Mucosa of descending colon (tissue), 3 donors: ENCODE data around the gene EFHC1. TPM values are rescaled to one million over a fixed set of nuclear protein-coding genes. Genes with fewer than 3 reads are reported as not detected.

Experiments used
- ATAC-seq: fragments of 200-7000 bp; cut with Tn5 transposase; one replicate; pipeline ENCODE4 v1.9.1; 2020; ENCODE audit warnings: mild to moderate bottlenecking, moderate library complexity
- DNase-seq, 3 donors: peaks; one replicate each; pipeline ENCODE4 v3.0.0-alpha.2; 2020
- H3K36me3 ChIP-seq: fragments of 200-600 bp; one replicate; pipeline ENCODE4 v1.8.0; 2021; ENCODE audit warnings: low read depth, mild to moderate bottlenecking
- H3K4me1 ChIP-seq: fragments of 200-600 bp; one replicate; pipeline ENCODE4 v1.8.0; 2021; ENCODE audit warnings: low read depth, mild to moderate bottlenecking
- H3K4me3 ChIP-seq: fragments of 200-600 bp; one replicate; pipeline ENCODE4 v1.8.0; 2021; ENCODE audit warnings: mild to moderate bottlenecking
- H3K9me3 ChIP-seq: fragments of 200-600 bp; one replicate; pipeline ENCODE4 v1.8.0; 2021; ENCODE audit warnings: mild to moderate bottlenecking
- CTCF ChIP-seq: fragments of 200-600 bp; IDR thresholded peaks from one replicate; pipeline ENCODE4 v1.8.0; 2022; ENCODE audit warnings: antibody characterized with exemption, mild to moderate bottlenecking
- intact Hi-C, 2 donors: fragments of 100-400 bp; cut with DNase I in 1 of 2; cut with micrococcal nuclease in 1 of 2; formaldehyde crosslinking; loops; one replicate each; pipeline versions ENCODE4 v1.11.0 to v1.11.1; 2022; cut with DNase I, micrococcal nuclease
- total RNA-seq, 3 donors: library from RNA; stranded (reverse); fragmentation: NEBNext Ultra II Directional in 2 of 3; extraction: Animal tissue kit (Norgen Biotek cat#: 25700) in 2 of 3; gene quantifications; one replicate each; pipeline versions ENCODE4 v1.2.1 to v1.2.4, GENCODE V29; 2021 to 2023
- donor health status: DM: no; HTN: no; CAD: no; lungs with moderate emphysema.
- donor health status: DM: no; HTN: no; CAD: no.
- donor health status: DM: no; HTN: yes; CAD: no.

EFHC1 gene
- total RNA-seq, 3 donors from 2014 or later = 10.8 to 22.2 (median 20.5) TPM

DNA sequence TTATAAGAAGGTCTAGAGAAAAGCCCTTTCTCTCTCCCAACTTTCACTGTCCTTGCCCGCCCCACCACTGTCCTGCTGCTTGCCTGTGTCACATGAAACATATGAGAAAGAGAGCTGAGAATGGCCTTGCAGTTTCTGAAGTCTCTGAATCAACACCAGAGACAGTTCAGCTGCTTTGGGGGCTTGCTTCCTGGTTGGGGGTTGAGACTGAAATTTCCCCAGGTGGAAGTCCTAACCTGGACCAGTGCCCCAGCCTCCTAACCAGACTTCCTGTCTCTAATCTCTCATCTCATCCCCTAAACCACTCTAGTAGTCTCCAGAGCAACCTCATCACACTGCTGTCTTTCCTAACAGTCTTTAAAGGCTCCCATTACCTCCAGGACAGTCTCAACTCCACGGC is 146.1 kb downstream of the EFHC1 start:
- intact Hi-C loops = no loop called here
- no peak for TF ChIP-seq CTCF

GRCh38 chr6:52566853-52567279 is 146.7 kb downstream of the EFHC1 start:
- H3K4me3 ChIP-seq = no peak overlapping the region
- DNase-seq = no peak
- no peaks in the 10 kb centered on the region for H3K36me3 ChIP-seq
- no peaks in the 10 kb centered on the region for H3K9me3 ChIP-seq
- peaks cover 5% of the 10 kb centered on the region for H3K4me1 ChIP-seq
- ATAC-seq = no peak
- intact Hi-C loops = no loop called here
- no peak for TF ChIP-seq CTCF

More for the DNA sequence above, 146.1 kb downstream of the EFHC1 start:
- Histone ChIP-seq H3K36me3 (no peaks in the 10 kb centered on the region), H3K9me3 (no peaks in the 10 kb centered on the region), H3K4me1 (peaks cover 5% of the 10 kb centered on the region), H3K4me3 (no peak overlapping the region)
- DNase-seq (no peak), ATAC-seq (no peak)

DNA sequence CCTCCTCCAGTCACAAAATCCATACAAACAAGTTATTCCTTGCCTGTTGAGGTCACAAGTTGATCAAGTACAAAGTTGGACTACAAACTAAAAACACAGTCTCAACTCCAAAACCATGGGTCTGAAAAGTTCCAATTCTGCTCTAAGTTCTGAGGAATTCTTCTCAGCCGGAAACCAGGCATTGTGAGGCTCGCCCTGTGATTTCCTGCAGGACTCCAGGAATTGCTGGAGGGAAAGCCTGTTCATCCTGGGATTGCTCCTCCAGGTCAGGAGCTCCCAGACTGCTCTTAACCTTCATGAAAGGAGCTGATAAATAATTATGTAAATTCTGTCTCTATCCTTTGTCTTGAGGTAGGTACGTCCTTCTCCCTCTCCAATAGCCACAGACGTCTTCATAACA is 148.2 kb downstream of the EFHC1 start:
- no peaks in the 10 kb centered on the region for H3K9me3 ChIP-seq
- no peak for ATAC-seq
- DNase-seq = no peak
- H3K4me1 ChIP-seq = peaks cover 5% of the 10 kb centered on the region
- intact Hi-C loops = no loop called here
- H3K36me3 ChIP-seq = no peaks in the 10 kb centered on the region
- TF ChIP-seq CTCF = no peak
- no peak overlapping the region for H3K4me3 ChIP-seq

GRCh38 chr6:52570291-52570700 is 150.2 kb downstream of the EFHC1 start:
- ATAC-seq = no peak
- H3K4me1 ChIP-seq = peaks cover 9% of the 10 kb centered on the region
- H3K36me3 ChIP-seq = no peaks in the 10 kb centered on the region
- peak in 1 of 3 donors; percentile 29 for DNase-seq
- intact Hi-C loops = loop anchor here (5.0 to 10.0 kb wide), 2 partner anchors 58 to 155 kb away; no protein-coding TSS in a partner anchor
- no peaks in the 10 kb centered on the region for H3K9me3 ChIP-seq
- TF ChIP-seq CTCF = no peak
- H3K4me3 ChIP-seq = no peak overlapping the region

DNA sequence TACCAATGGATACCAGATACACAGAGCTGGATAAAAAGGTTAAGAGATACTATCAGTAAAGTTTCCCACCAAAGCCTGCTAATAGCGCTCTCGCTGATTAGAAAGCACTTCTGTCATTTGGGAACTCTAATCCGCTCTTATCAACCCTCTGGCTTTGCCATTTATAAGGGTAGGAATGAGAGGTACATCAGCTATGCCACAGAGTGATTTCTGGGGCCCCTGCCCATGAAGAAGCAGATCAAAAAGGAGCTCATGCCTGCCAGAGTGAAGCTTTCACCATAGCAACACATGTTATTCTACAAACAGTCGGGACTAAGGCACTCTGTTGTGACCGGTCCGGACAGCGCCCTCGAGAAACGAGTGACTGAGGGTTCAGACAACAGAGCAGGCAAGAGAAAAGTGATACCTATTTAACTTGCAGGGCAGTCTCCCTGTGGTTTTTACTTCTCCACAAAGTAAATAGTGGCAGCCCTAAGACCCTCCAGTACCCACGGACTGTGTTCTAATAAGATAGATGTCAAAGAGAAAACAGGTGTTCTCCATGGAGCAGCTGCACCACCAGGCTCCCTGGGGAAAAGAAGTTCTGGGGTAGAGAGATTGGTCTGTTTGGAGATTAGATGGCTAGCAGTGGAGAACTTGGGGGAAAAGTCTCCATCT is 151.1 kb downstream of the EFHC1 start:
- DNase-seq = no peak
- TF ChIP-seq CTCF = no peak
- no peak overlapping the region for H3K4me3 ChIP-seq
- no peaks in the 10 kb centered on the region for H3K36me3 ChIP-seq
- peaks cover 12% of the 10 kb centered on the region for H3K4me1 ChIP-seq
- intact Hi-C loops = loop anchor here (5.0 to 10.0 kb wide), 2 partner anchors 59 to 156 kb away; no protein-coding TSS in a partner anchor
- ATAC-seq = no peak
- H3K9me3 ChIP-seq = no peaks in the 10 kb centered on the region
